Activated T-helper 2 cell treated with anti-CD3 and anti-CD28 coated beads, Interferon-gamma antibody, Interleukin-2, Interleukin-4, amounts not matched to agents 10 μg/mL and 5 μg/mL and 100 μg/mL, durations not matched to agents 14 hours and 24 hours and 36 hours (primary cell): ENCODE results near the gene IPO9. TPM values are rescaled to one million over a fixed set of nuclear protein-coding genes. Genes with fewer than 3 reads are reported as not detected.
"Not testable (repeated sequence)": the region's sequence is repeated elsewhere in the genome, so short reads cannot be mapped to it uniquely, and the experiment has no call there.

Source experiments
- DNase-seq: peaks from one replicate; pipeline ENCODE4 v3.0.0; 2021; ENCODE audit warnings: low spot score
- H3K27ac Mint-ChIP-seq: one replicate; pipeline ENCODE4 v1.8.0; 2021; ENCODE audit warnings: mixed read lengths
- H3K27me3 Mint-ChIP-seq: one replicate; pipeline ENCODE4 v1.8.0; 2021; ENCODE audit warnings: low read depth, mixed read lengths
- H3K36me3 Mint-ChIP-seq: one replicate; pipeline ENCODE4 v1.8.0; 2021; ENCODE audit warnings: low read depth, mixed read lengths
- H3K4me1 Mint-ChIP-seq: one replicate; pipeline ENCODE4 v1.8.0; 2021; ENCODE audit warnings: low read depth, mixed read lengths
- H3K4me3 Mint-ChIP-seq: one replicate; pipeline ENCODE4 v1.8.0; 2021; ENCODE audit warnings: low read depth, mild to moderate bottlenecking, moderate library complexity, mixed read lengths
- H3K9me3 Mint-ChIP-seq: one replicate; pipeline ENCODE4 v1.8.0; 2021; ENCODE audit warnings: mixed read lengths
- intact Hi-C: fragments of 100-400 bp; cut with micrococcal nuclease; formaldehyde crosslinking; loops from one replicate; pipeline ENCODE4 v1.15.1; 2023
- total RNA-seq: library from RNA; stranded (reverse); gene quantifications from 2 replicates; pipeline ENCODE4 v1.2.3, GENCODE V29; 2022

IPO9 gene
- total RNA-seq, 1 donor from 2014 or later: 64.7 TPM

DNA sequence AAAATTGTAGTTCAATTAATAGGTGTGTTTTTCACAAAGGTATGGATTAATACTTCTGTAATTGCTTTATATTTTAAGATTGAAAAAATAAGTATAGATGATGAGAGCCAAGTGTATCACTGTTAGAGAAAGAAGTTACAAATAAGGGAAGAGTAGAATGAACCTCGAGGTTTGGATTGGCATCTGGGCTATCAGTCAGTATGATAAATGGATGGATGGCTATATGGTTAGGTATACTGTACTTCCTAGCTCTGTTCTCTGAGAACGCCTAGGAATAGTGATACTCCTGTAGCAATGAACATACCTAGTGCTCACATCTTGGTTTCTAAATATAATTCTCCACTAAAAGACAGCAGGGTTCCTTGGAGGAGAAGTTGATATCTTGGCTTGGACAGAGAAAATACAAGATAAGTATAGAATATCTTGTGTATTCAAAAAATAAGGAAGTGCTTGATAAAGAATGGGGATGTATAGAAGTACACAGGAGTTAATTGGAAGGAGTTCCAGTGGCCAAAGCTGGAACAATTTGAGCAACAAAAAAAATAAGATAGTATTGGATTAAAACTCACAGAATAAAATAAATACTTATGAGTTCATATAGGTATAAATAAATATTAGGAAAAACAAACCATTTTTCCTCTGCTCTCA lies 12.4 kb downstream of the IPO9 start:
- Mint-ChIP-seq H3K4me1 (peaks cover 13% of the 10 kb centered on the region), H3K36me3 (peaks cover 16% of the 10 kb centered on the region), H3K9me3 (no peaks in the 10 kb centered on the region), H3K27me3 (no peaks in the 10 kb centered on the region), H3K27ac (no peak overlapping the region), H3K4me3 (no peak overlapping the region)
- intact Hi-C loops: no loop called here
- DNase-seq: no peak

DNA sequence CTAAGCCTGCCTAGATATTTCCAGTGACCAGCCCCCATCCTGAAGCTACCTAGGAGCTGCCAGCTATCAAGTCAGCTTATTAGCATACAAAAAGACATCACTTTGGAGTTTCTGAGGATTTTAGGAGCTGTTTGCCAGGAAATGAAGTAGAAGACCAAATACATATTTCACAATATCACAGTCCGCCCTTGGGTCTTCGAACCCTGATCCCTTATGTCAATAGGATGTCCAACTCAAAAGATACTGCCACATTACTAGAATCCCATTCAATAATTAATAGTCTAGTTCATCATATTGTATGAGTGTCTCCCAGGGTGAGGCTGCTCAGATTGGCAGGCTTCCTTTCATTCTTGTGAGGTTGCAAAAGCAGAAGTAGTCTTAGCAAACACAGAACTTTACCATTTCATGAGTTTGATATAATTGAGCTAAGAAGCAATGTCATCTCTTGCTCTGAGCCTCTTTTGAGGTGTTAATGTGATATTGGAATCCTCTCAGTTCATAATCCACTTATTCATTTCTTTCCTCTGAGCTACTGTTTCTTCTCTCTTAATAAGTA lies 13.6 kb downstream of the IPO9 start:
- no peaks in the 10 kb centered on the region for H3K9me3 Mint-ChIP-seq
- no peak overlapping the region for H3K4me3 Mint-ChIP-seq
- no peak overlapping the region for H3K27ac Mint-ChIP-seq
- intact Hi-C loops: no loop called here
- H3K36me3 Mint-ChIP-seq: peaks cover 21% of the 10 kb centered on the region
- H3K4me1 Mint-ChIP-seq: peaks cover 13% of the 10 kb centered on the region
- H3K27me3 Mint-ChIP-seq: no peaks in the 10 kb centered on the region
- DNase-seq: no peak

DNA sequence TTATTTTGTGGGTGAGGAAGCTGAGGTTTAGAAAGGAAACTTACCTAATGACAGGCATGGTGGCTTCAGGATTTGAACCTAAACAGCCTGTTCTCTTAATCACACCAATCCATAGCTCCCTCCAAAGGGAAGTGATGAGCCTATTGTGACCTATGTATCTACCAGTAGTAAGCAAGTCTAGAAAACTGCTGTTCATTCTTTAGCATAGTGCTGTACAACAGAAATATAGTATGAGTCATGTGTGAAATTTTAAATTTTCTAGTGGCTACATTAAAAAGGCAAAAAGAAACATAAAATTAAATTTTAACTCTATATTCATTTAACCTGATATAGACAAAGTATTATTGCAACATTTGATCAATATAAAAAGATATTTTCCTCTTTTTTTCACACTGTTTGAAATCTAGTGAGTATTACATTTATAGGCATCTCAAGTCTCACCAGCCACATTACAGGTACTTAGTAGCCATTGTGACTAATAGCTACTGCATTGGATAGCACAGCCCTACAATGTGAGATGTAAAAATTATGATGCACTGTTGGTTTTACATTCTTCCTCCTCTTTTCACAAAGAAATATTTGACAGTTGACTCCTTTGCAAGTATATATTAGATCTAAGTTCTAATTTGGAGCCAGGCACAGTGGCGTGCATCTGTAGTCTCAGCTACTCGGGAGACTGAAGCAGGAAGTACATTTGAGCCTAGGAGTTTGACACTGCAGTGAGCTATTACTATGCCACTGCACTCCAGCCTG lies 16.6 kb downstream of the IPO9 start:
- no peak overlapping the region for H3K4me3 Mint-ChIP-seq
- peaks cover 28% of the 10 kb centered on the region for H3K36me3 Mint-ChIP-seq
- H3K27ac Mint-ChIP-seq: no peak overlapping the region
- intact Hi-C loops: no loop called here
- DNase-seq: no peak
- H3K9me3 Mint-ChIP-seq: no peaks in the 10 kb centered on the region
- H3K27me3 Mint-ChIP-seq: no peaks in the 10 kb centered on the region
- H3K4me1 Mint-ChIP-seq: peaks cover 9% of the 10 kb centered on the region

DNA sequence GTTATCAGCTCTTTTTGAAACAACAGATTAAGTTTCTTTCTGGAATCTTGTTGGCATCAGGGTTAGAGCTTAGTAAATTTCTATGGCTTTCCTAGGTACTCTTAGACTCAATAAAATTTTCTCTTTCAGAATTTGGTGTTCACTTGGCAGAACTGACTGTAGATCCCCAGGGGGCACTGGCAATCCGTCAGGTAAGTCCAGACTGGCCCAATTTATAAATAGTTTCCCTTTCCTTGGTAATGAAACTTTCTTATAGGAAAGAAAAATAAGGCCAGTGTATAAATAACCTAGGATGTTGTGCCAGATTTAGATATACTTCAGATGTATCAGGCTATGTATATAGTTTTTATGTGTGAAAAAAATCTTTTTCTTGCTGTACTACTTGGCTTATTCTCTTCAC lies 18.2 kb downstream of the IPO9 start:
- peaks cover 36% of the 10 kb centered on the region for H3K36me3 Mint-ChIP-seq
- no peak overlapping the region for H3K27ac Mint-ChIP-seq
- no peak for DNase-seq
- H3K4me3 Mint-ChIP-seq: no peak overlapping the region
- intact Hi-C loops: no loop called here
- no peaks in the 10 kb centered on the region for H3K9me3 Mint-ChIP-seq
- H3K27me3 Mint-ChIP-seq: no peaks in the 10 kb centered on the region
- H3K4me1 Mint-ChIP-seq: peaks cover 6% of the 10 kb centered on the region

DNA sequence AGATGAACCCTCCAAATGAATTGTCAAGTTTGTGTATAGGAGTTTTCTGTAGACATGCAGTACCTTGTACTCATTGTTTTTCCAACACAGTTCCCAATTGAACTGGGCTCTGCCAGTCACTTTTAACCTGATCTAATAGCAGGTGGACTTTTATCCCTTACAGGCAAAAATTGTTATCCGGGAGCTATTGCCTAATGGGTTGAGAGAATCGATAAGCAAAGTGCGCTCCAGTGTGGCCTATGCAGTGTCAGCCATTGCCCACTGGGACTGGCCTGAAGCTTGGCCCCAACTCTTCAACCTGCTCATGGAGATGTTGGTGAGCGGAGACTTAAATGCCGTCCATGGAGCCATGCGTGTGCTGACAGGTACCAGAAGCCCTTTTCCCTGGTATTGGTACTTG lies 19.3 kb downstream of the IPO9 start:
- Mint-ChIP-seq H3K4me1 (peaks cover 2% of the 10 kb centered on the region), H3K4me3 (no peak overlapping the region), H3K27ac (no peak overlapping the region), H3K27me3 (no peaks in the 10 kb centered on the region), H3K9me3 (no peaks in the 10 kb centered on the region), H3K36me3 (peaks cover 46% of the 10 kb centered on the region)
- intact Hi-C loops: no loop called here
- DNase-seq: no peak

DNA sequence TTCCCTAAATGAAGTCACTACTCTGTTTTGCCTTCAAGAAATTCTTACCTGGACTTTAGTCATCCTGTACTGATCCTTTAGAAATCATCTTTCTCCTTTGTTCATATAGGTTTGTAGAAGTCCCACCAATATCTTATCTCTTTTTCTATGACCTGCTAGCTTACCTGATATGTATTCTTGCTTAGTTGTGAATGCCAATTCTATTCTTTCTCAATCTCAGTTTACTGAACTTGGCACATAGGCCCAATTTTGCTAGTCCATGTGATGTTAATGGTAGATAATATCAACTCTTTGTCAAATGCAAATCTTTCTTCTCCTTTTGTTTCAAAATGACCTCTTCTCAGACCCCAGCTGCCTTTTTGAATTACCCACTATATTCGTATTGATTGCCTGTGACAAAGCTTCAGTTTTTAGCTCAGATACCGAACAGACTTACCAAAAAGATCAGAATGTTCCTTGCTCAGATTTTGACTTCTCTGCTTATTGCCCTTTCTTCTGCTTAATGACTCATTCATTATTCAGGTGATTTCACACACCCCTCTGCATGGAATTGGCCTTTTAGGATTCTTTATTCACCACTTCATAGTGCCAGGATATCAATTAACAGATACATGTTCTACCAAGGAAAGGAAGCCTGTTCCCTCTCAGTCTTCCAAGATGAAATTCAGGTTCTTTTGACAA lies 20.6 kb downstream of the IPO9 start:
- H3K4me3 Mint-ChIP-seq: no peak overlapping the region
- no peaks in the 10 kb centered on the region for H3K27me3 Mint-ChIP-seq
- intact Hi-C loops: no loop called here
- H3K36me3 Mint-ChIP-seq: peaks cover 53% of the 10 kb centered on the region
- no peak for DNase-seq
- peaks cover 2% of the 10 kb centered on the region for H3K4me1 Mint-ChIP-seq
- H3K27ac Mint-ChIP-seq: no peak overlapping the region
- no peaks in the 10 kb centered on the region for H3K9me3 Mint-ChIP-seq

DNA sequence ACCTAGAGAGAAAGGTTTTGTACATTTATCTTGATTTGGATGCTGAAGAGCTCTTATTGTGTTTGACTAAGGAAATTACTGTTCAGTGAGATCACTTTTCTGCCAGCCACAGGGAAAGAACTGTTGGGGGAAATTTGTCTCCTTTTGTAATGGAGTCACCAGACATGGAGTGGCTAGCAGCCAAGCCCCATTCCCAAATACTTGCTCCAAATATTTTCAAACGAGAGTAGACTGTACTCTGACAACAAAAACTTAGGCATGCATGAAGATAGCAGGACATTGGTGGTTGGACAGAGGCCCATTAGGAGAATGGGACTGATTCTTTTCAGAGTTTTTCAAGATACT lies 21.1 kb downstream of the IPO9 start:
- no peaks in the 10 kb centered on the region for H3K9me3 Mint-ChIP-seq
- no peaks in the 10 kb centered on the region for H3K27me3 Mint-ChIP-seq
- no peak overlapping the region for H3K27ac Mint-ChIP-seq
- H3K36me3 Mint-ChIP-seq: peaks cover 58% of the 10 kb centered on the region
- H3K4me1 Mint-ChIP-seq: peaks cover 2% of the 10 kb centered on the region
- no peak overlapping the region for H3K4me3 Mint-ChIP-seq
- intact Hi-C loops: no loop called here
- no peak for DNase-seq

DNA sequence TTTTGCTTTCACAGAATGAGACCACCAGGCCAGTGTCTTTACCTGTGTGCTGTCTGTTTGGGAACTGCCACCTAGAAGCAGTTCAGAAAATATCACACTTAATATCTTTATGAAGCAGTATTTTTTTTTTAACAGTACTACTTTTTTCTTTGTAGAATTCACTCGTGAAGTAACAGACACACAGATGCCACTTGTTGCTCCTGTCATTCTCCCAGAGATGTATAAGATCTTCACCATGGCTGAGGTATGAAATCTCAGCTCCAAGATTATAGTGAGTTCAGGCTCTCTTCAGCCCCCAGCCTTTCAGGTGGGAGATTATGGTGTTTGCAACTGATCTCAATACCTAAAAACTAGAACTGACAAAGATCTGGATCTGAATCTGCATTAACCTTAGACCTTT lies 23.0 kb downstream of the IPO9 start:
- intact Hi-C loops: no loop called here
- Mint-ChIP-seq H3K4me3 (no peak overlapping the region), H3K27ac (no peak overlapping the region), H3K27me3 (no peaks in the 10 kb centered on the region), H3K9me3 (no peaks in the 10 kb centered on the region), H3K4me1 (no peaks in the 10 kb centered on the region), H3K36me3 (peaks cover 72% of the 10 kb centered on the region)
- no peak for DNase-seq

DNA sequence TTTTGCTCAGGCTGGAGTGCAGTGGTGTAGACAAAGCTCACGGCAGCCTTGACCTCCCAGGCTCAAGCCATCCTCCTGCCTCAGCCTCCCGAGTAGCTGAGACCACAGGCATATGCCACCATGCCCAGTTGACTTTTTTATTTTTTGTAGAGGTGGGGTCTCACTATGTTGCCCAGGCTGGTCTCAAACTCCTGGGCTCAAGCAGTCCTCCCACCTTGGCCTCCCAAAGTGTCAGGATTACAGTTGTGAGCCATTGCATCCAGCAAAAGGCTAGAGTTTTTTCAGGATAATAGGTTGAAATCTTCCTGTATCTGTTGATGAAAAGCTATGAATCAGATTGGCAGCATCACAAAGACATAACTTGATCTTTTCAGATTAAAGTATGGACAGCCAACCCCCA lies 27.8 kb downstream of the IPO9 start:
- peaks cover 76% of the 10 kb centered on the region for H3K36me3 Mint-ChIP-seq
- H3K4me1 Mint-ChIP-seq: not testable (repeated sequence)

DNA sequence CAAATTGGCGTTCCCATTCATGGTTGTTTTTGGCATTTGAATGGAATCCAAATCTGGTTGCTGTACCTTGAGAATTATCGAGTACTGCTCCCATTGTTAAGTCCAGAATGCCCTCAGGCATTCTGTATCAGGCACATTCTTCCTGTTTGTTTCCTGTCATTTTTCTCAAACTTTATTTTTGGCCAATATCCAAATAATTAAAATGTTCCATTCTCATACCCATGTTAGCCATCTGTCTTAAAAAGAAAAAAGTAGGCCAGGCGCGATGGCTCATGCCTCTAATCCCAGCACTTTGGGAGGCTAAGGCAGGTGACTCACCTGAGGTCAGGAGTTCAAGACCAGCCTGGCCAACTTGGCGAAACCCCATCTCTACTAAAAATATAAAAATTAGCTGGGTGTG lies 30.5 kb downstream of the IPO9 start:
- peaks cover 66% of the 10 kb centered on the region for H3K36me3 Mint-ChIP-seq
- intact Hi-C loops: no loop called here
- DNase-seq: no peak
- no peaks in the 10 kb centered on the region for H3K4me1 Mint-ChIP-seq
- H3K9me3 Mint-ChIP-seq: no peaks in the 10 kb centered on the region
- no peak overlapping the region for H3K27ac Mint-ChIP-seq
- no peaks in the 10 kb centered on the region for H3K27me3 Mint-ChIP-seq
- no peak overlapping the region for H3K4me3 Mint-ChIP-seq

More for the DNA sequence above, 27.8 kb downstream of the IPO9 start:
- intact Hi-C loops, H3K9me3 Mint-ChIP-seq, H3K27ac Mint-ChIP-seq, DNase-seq, H3K4me3 Mint-ChIP-seq, H3K27me3 Mint-ChIP-seq: not testable (repeated sequence)

DNA sequence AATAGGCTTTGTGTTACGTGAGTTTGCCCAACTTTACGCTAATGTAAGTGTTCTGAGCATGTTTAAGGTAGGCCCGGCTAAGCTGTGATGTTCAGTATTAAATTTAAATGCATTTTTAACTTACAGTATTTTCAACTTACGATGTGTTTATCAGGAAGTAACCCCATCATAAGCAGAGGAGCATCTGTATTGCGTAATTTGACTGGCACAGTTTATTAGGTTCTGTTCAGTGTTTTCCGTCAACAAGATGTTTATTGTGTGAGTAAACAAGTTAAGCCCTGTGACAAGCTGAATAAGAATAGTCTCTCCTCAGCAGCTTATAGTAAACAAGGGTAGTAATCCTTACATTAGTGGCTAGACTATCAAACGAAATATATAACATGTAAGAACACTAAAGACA lies 32.5 kb downstream of the IPO9 start:
- intact Hi-C loops: no loop called here
- no peaks in the 10 kb centered on the region for H3K27me3 Mint-ChIP-seq
- no peaks in the 10 kb centered on the region for H3K4me1 Mint-ChIP-seq
- H3K9me3 Mint-ChIP-seq: no peaks in the 10 kb centered on the region
- H3K27ac Mint-ChIP-seq: no peak overlapping the region
- H3K36me3 Mint-ChIP-seq: peaks cover 57% of the 10 kb centered on the region
- no peak for DNase-seq
- H3K4me3 Mint-ChIP-seq: no peak overlapping the region

DNA sequence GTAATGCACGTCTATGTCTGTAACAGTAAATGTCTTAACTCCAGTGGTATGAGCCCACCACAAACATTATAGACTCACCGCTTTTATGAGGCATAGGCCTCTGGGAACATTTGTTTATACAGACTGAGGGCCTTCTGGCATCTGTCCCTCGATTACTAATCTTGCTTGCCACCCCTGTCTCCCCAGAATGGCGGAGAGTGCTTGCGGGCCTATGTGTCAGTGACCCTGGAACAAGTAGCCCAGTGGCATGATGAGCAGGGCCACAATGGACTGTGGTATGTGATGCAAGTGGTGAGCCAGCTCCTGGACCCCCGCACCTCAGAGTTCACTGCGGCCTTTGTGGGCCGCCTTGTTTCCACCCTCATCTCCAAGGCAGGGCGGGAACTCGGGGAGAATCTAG lies 41.4 kb downstream of the IPO9 start:
- intact Hi-C loops: no loop called here
- H3K27me3 Mint-ChIP-seq: no peaks in the 10 kb centered on the region
- H3K36me3 Mint-ChIP-seq: peaks cover 77% of the 10 kb centered on the region
- no peaks in the 10 kb centered on the region for H3K4me1 Mint-ChIP-seq
- no peak overlapping the region for H3K27ac Mint-ChIP-seq
- H3K9me3 Mint-ChIP-seq: no peaks in the 10 kb centered on the region
- no peak for DNase-seq
- no peak overlapping the region for H3K4me3 Mint-ChIP-seq

DNA sequence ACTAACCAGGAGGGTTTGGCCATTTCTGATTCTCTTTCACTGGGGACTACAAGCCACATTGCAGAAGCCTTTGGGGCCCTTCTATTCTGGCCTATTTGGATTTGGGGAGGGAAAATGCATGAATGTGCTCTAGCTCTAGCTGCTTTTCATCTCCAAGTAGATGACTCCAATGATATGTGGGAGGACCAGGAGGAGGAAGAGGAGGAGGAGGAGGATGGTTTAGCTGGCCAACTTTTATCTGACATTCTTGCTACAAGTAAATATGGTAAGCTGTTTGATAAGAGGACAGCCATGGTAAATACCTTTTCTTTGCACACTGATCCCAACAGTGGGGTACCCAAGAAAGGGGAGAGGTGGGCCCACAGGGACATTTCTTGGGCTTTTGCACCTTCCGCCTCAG lies 45.7 kb downstream of the IPO9 start:
- no peaks in the 10 kb centered on the region for H3K9me3 Mint-ChIP-seq
- intact Hi-C loops: loop anchor here (5.0 kb wide), 1 partner anchor 98 kb away; no protein-coding TSS in a partner anchor
- H3K27me3 Mint-ChIP-seq: no peaks in the 10 kb centered on the region
- H3K36me3 Mint-ChIP-seq: peaks cover 74% of the 10 kb centered on the region
- no peak overlapping the region for H3K27ac Mint-ChIP-seq
- H3K4me3 Mint-ChIP-seq: no peak overlapping the region
- DNase-seq: no peak
- no peaks in the 10 kb centered on the region for H3K4me1 Mint-ChIP-seq
